Measurements from ENCODE around the gene CCDC112.
"Not testable (repeated sequence)": the region's sequence is repeated elsewhere in the genome, so short reads cannot be mapped to it uniquely, and the experiment has no call there.

CCDC112 gene

DNA sequence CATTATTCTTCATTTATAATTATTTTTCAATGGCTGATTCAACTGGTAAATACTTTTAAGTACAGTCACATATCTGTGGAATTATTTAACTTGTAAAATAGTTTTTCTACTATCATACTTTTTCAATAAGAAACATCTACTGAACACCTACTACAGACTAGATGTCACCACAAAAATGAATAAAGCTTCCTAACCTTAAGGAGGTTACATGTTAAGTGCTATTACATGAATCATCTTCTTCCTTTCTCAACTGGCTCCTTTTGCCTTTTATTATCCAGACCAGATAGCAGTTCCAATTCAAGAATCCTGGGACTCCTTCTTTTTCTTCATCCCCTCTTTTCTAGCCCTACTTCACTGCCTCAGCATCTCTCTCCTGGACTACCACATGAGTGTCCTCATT lies 38.5 kb downstream of the CCDC112 start:
- Histone ChIP-seq H3K9ac (ENCODE audit: low read length) (no peak overlapping the region), H3K4me3 (ENCODE audit: low read depth in 1 of 2, low read length in 2 of 2) (no peak overlapping the region), H3K9me3 (ENCODE audit: low read length) (no peaks in the 10 kb centered on the region), H3K36me3 (ENCODE audit: insufficient read depth, low read length) (no peaks in the 10 kb centered on the region), H3K4me1 (ENCODE audit: insufficient read depth, low read length) (peaks cover 24% of the 10 kb centered on the region), H3K27me3 (ENCODE audit: control insufficient read depth in 1 of 2, insufficient read depth in 2 of 2, low read length in 2 of 2) (no peaks in the 10 kb centered on the region), H3K27ac (ENCODE audit: low read depth, low read length) (no peak overlapping the region)

DNA sequence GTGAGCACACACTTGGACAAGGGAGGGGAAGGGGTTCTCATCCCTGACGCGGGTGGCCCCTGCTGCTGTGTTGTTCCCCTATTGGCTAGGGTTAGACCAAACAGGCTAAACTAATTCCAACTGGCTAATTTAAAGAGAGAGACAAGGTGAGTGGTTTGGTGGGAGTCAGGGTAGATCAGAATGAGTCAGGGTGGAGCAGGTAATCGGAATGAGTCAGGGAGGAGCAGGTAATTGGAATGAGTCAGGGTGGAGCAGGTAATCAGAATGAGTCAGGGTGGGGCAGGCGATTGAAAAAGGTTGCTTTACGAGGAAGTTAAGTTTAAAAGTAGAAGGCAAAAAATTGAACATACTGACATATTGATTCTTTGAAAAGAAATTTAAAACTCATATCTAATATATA lies 47.1 kb downstream of the CCDC112 start:
- H3K4me1 ChIP-seq (ENCODE audit: insufficient read depth, low read length); H3K9ac ChIP-seq (ENCODE audit: low read length); H3K27ac ChIP-seq (ENCODE audit: low read depth, low read length): not testable (repeated sequence)

DNA sequence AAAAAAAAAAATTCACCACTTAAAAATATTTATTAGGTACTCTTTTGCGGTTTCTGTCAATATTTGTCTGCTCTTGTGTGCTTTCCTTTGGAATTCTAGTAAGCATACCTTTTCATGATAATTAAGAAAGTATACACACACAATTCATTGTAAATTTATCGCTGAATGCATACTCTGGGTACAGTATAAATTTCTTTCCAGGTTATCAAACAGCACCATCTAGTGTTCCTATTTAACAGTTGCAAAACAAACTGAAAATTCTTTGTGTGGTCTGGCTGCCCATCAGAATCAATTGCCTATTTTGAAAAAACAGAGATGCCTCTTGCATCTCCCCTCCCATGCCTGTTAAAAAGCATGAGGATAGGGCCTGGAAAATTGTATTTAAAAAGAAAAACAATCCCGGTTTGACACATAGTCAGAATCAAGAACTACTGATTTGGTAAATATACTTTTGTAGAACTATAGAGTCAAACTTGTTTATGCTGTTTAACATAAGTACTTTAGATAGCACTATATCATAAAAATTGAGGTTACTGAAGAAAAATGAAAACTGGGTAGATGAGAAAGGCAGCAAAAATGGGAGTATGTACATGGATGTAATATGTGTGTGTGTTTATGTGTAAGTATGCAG lies 50.0 kb downstream of the CCDC112 start:
- Histone ChIP-seq H3K9ac (ENCODE audit: low read length) (no peak overlapping the region), H3K36me3 (ENCODE audit: insufficient read depth, low read length) (peaks cover 6% of the 10 kb centered on the region), H3K27me3 (ENCODE audit: control insufficient read depth in 1 of 2, insufficient read depth in 2 of 2, low read length in 2 of 2) (no peaks in the 10 kb centered on the region), H3K9me3 (ENCODE audit: low read length) (no peaks in the 10 kb centered on the region), H3K27ac (ENCODE audit: low read depth, low read length) (no peak overlapping the region), H3K4me3 (ENCODE audit: low read depth in 1 of 2, low read length in 2 of 2) (no peak overlapping the region), H3K4me1 (ENCODE audit: insufficient read depth, low read length) (no peaks in the 10 kb centered on the region)

More for the DNA sequence above, 47.1 kb downstream of the CCDC112 start:
- H3K4me3 ChIP-seq (ENCODE audit: low read depth in 1 of 2, low read length in 2 of 2); H3K36me3 ChIP-seq (ENCODE audit: insufficient read depth, low read length); H3K9me3 ChIP-seq (ENCODE audit: low read length); H3K27me3 ChIP-seq (ENCODE audit: control insufficient read depth in 1 of 2, insufficient read depth in 2 of 2, low read length in 2 of 2): not testable (repeated sequence)

DNA sequence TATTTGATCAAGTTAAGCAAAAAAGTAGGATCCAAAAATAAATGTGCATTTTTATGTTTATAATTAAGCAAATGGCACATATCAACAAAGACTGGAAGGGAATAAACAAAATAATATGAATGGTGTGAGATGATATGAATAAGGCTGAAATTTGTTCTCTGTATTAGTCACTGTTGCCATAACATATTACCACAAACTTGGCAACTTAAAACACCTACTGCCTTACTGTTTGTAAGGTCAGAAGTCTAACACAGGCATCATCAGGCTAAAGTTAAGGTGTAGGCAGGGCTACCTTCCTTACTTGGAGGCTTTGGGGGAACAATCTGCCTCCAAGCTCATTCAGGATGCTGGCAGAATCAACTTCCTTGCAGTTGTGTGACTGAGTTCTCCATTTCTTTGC lies 53.0 kb downstream of the CCDC112 start:
- H3K9me3 ChIP-seq (ENCODE audit: low read length) = no peaks in the 10 kb centered on the region
- H3K9ac ChIP-seq (ENCODE audit: low read length) = no peak overlapping the region
- H3K4me1 ChIP-seq (ENCODE audit: insufficient read depth, low read length) = no peaks in the 10 kb centered on the region
- no peaks in the 10 kb centered on the region for H3K27me3 ChIP-seq (ENCODE audit: control insufficient read depth in 1 of 2, insufficient read depth in 2 of 2, low read length in 2 of 2)
- H3K27ac ChIP-seq (ENCODE audit: low read depth, low read length) = no peak overlapping the region
- peaks cover 29% of the 10 kb centered on the region for H3K36me3 ChIP-seq (ENCODE audit: insufficient read depth, low read length)
- no peak overlapping the region for H3K4me3 ChIP-seq (ENCODE audit: low read depth in 1 of 2, low read length in 2 of 2)

DNA sequence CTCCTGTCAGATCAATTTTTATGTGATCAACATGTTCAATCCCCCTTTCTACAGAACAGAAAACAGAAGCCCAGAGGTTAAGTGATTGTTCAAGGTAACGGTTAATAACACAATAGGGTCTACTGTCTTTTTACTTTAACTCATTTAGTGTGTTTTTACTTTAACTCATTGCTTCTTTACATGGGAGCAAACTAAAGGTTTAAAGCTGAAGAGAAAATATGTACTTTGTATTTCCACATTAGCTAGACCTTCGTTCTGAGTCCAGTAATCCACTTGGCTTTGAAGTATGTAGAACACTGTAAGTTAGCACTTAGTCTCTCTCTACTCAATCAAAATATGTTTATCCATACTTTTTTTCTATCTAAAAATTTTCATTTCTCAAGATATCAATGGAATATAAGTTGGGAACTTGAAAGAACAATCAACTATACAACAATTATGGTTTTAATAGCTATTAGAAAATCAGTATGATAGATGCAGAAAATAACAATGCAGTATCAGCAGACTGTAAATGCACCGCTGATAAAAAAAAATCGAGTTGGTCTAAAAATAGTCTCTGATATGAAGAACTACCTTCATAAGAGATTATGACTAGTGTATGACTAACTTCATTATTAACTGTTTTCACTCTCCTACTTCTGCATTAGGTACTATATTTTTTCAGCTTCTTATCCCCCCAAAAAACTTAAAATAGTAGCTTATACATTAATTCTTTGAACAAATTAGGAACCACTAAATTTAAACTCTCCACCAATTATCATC lies 54.4 kb downstream of the CCDC112 start:
- H3K27ac ChIP-seq (ENCODE audit: low read depth, low read length) = no peak overlapping the region
- H3K27me3 ChIP-seq (ENCODE audit: control insufficient read depth in 1 of 2, insufficient read depth in 2 of 2, low read length in 2 of 2) = no peaks in the 10 kb centered on the region
- H3K4me3 ChIP-seq (ENCODE audit: low read depth in 1 of 2, low read length in 2 of 2) = no peak overlapping the region
- H3K9me3 ChIP-seq (ENCODE audit: low read length) = no peaks in the 10 kb centered on the region
- no peaks in the 10 kb centered on the region for H3K4me1 ChIP-seq (ENCODE audit: insufficient read depth, low read length)
- H3K9ac ChIP-seq (ENCODE audit: low read length) = no peak overlapping the region
- H3K36me3 ChIP-seq (ENCODE audit: insufficient read depth, low read length) = peaks cover 30% of the 10 kb centered on the region

DNA sequence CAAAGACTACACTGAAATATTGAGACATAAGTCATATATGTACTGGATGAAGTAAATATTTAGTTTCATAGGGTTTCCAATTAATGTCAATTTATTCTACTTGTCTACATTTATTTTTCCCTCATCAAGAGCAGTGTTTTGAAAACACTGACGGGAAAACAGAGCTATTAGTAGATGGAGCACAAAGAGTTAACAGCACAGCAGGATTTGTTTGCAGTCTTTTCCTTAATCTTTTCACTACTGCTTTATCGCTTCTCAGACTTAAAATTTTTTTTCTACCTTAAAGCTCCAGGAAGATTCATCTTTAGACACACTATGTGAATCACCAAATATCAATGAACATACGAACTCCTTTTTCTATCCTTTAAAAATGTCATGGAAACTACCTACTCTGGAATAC lies 59.4 kb downstream of the CCDC112 start:
- no peaks in the 10 kb centered on the region for H3K4me1 ChIP-seq (ENCODE audit: insufficient read depth, low read length)
- peaks cover 36% of the 10 kb centered on the region for H3K36me3 ChIP-seq (ENCODE audit: insufficient read depth, low read length)

DNA sequence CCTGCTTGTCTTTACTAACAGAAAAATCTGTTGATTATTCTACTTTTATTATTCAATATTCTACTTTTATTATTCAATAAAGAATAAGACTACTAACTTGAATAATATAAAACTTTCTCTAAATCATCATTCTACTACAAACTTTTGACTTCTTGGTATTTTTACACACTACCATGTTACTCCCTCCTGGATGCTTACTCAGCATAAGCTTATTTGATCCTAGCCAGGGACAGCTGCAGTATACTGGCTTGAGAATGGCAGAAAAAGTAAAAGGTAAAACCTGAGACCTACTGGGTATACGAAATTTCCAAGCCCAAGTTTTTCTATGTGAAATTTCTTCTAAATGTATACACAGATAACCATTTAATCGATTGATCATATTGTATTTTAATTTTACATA lies 59.9 kb downstream of the CCDC112 start:
- Histone ChIP-seq H3K27ac (ENCODE audit: low read depth, low read length) (no peak overlapping the region), H3K27me3 (ENCODE audit: control insufficient read depth in 1 of 2, insufficient read depth in 2 of 2, low read length in 2 of 2) (no peaks in the 10 kb centered on the region), H3K9me3 (ENCODE audit: low read length) (no peaks in the 10 kb centered on the region), H3K4me1 (ENCODE audit: insufficient read depth, low read length) (no peaks in the 10 kb centered on the region), H3K4me3 (ENCODE audit: low read depth in 1 of 2, low read length in 2 of 2) (no peak overlapping the region), H3K9ac (ENCODE audit: low read length) (no peak overlapping the region), H3K36me3 (ENCODE audit: insufficient read depth, low read length) (peaks cover 36% of the 10 kb centered on the region)

More for the DNA sequence above, 59.4 kb downstream of the CCDC112 start:
- H3K9me3 ChIP-seq (ENCODE audit: low read length) = no peaks in the 10 kb centered on the region
- no peak overlapping the region for H3K27ac ChIP-seq (ENCODE audit: low read depth, low read length)
- H3K4me3 ChIP-seq (ENCODE audit: low read depth in 1 of 2, low read length in 2 of 2) = no peak overlapping the region
- H3K9ac ChIP-seq (ENCODE audit: low read length) = no peak overlapping the region
- H3K27me3 ChIP-seq (ENCODE audit: control insufficient read depth in 1 of 2, insufficient read depth in 2 of 2, low read length in 2 of 2) = no peaks in the 10 kb centered on the region

DNA sequence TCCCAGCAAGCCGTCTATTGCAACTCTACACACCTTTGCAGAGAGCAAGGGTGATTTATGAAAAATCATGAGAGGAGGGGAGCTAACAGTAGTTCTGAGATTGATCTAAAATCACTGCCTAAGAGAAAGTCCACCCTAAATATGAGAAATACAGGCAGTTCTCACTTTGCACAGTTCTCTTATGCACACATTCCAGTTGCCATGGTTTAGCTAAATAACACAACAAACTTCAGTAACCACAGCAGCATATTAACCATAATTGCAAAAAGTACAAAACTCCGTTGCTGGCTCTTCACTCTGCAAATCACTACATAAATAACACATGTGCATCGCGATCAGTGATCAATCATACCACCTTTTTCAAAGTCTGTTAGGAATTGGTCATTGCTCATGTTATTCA lies 64.9 kb downstream of the CCDC112 start:
- H3K9ac ChIP-seq (ENCODE audit: low read length) = no peak overlapping the region
- no peaks in the 10 kb centered on the region for H3K9me3 ChIP-seq (ENCODE audit: low read length)
- no peak overlapping the region for H3K4me3 ChIP-seq (ENCODE audit: low read depth in 1 of 2, low read length in 2 of 2)
- no peaks in the 10 kb centered on the region for H3K27me3 ChIP-seq (ENCODE audit: control insufficient read depth in 1 of 2, insufficient read depth in 2 of 2, low read length in 2 of 2)
- H3K27ac ChIP-seq (ENCODE audit: low read depth, low read length) = no peak overlapping the region
- H3K36me3 ChIP-seq (ENCODE audit: insufficient read depth, low read length) = peaks cover 15% of the 10 kb centered on the region
- H3K4me1 ChIP-seq (ENCODE audit: insufficient read depth, low read length) = no peaks in the 10 kb centered on the region

DNA sequence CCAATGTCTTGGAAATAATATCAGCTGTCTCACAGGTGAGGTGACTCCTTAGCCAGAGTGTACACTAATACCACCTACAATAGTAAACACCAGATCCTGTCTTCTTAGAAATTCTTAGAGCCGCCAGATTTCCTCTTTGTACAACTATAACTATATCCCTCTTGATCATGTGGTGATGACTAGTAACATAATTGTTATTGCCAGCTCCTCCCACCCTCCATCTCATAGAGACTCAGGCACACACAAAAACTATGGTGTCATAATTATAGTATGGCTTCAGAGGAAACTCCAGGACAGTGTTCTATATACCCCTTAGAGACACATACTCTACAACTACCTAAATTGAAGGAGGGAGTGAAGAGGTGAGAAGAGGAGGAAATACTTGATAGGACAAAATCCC lies 66.8 kb downstream of the CCDC112 start:
- Histone ChIP-seq H3K9me3 (ENCODE audit: low read length) (no peaks in the 10 kb centered on the region), H3K4me3 (ENCODE audit: low read depth in 1 of 2, low read length in 2 of 2) (no peak overlapping the region), H3K4me1 (ENCODE audit: insufficient read depth, low read length) (no peaks in the 10 kb centered on the region), H3K27ac (ENCODE audit: low read depth, low read length) (no peak overlapping the region), H3K27me3 (ENCODE audit: control insufficient read depth in 1 of 2, insufficient read depth in 2 of 2, low read length in 2 of 2) (no peaks in the 10 kb centered on the region), H3K9ac (ENCODE audit: low read length) (no peak overlapping the region), H3K36me3 (ENCODE audit: insufficient read depth, low read length) (peaks cover 9% of the 10 kb centered on the region)

DNA sequence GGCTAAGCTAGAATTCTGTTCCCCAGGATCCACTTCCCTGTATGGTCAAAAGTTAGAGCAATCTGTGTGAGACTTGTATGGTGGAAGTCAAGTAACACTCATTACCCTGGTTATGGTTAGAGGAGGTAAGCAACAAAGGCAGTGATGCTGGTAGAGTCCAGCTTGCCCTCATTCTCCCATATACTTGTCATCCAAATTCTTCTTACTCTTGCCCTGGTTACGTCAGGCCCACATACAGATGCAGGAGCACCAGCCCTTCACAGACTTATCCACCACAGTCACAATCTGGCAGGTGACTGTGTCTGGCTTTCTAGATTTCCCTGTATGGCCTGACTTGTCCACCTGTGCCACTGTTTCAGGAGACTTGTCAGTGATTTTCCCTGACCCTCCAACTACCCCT lies 69.2 kb downstream of the CCDC112 start:
- Histone ChIP-seq H3K27me3 (ENCODE audit: control insufficient read depth in 1 of 2, insufficient read depth in 2 of 2, low read length in 2 of 2) (no peaks in the 10 kb centered on the region), H3K4me3 (ENCODE audit: low read depth in 1 of 2, low read length in 2 of 2) (no peak overlapping the region), H3K27ac (ENCODE audit: low read depth, low read length) (no peak overlapping the region), H3K36me3 (ENCODE audit: insufficient read depth, low read length) (peaks cover 9% of the 10 kb centered on the region), H3K9ac (ENCODE audit: low read length) (no peak overlapping the region), H3K9me3 (ENCODE audit: low read length) (no peaks in the 10 kb centered on the region), H3K4me1 (ENCODE audit: insufficient read depth, low read length) (no peaks in the 10 kb centered on the region)

Data from muscle layer of colon (tissue), 2 donors.